Prostate gland (tissue), 2 donors: ENCODE data around the gene HOXA10. TPM values are rescaled to one million over a fixed set of nuclear protein-coding genes. Genes with fewer than 3 reads are reported as not detected.
A peak's percentile ranks its signal among the peaks of the same experiment; 100 is the strongest.

Experiments used
- DNase-seq: peaks from one replicate; pipeline ENCODE4 v3.0.0-alpha.2; 2019; ENCODE audit warnings: low spot score
- H3K27ac ChIP-seq, 2 donors: fragments of 200-600 bp; sonication (generic); 2 replicates each; pipeline ENCODE4 v1.5.1; 2017 to 2019
- H3K27me3 ChIP-seq: fragments of 200-600 bp; sonication (generic); replicated peaks from 2 replicates; pipeline ENCODE4 v1.5.1; 2019; ENCODE audit not compliant: insufficient read depth
- H3K36me3 ChIP-seq, 2 donors: fragments of 200-600 bp; sonication (generic); 1 replicate in 1 of 2; 2 replicates in 1 of 2; pipeline versions ENCODE4 v1.5.1 to v1.8.1; 2017 to 2019
- H3K4me1 ChIP-seq: fragments of 200-600 bp; sonication (generic); replicated peaks from 2 replicates; pipeline ENCODE4 v1.5.1; 2019
- H3K4me3 ChIP-seq, 2 donors: fragments of 200-600 bp; sonication (generic); 2 replicates each; pipeline ENCODE4 v1.5.1; 2017 to 2019
- H3K9me3 ChIP-seq: fragments of 200-600 bp; sonication (generic); 2 replicates; pipeline ENCODE4 v1.5.1; 2017
- CTCF ChIP-seq, 4 experiments: fragments of 200-600 bp in 2 of 4; fragments of 450-650 bp in 2 of 4; sonication (generic) in 2 of 4; IDR thresholded peaks; 1 replicate in 3 of 4; 2 replicates in 1 of 4; pipeline ENCODE4 v1.5.1; 2016 to 2019; ENCODE audit warnings: antibody characterized with exemption in 4 of 4, mild to moderate bottlenecking in 2 of 4, moderate library complexity in 2 of 4
- POLR2A ChIP-seq: fragments of 450-650 bp; IDR thresholded peaks from one replicate; pipeline ENCODE4 v1.6.1; 2016; ENCODE audit warnings: antibody characterized with exemption, mild to moderate bottlenecking
- POLR2AphosphoS5 ChIP-seq: sonication (generic); formaldehyde crosslinking; IDR thresholded peaks from one replicate; pipeline ENCODE4 v1.6.1; 2017; ENCODE audit warnings: antibody characterized with exemption
- WGBS: methylation state at CpG from one replicate; pipeline ENCODE4 v1.1.5; 2018; 5-methylcytosine and 5-hydroxymethylcytosine counted together
- intact Hi-C: fragments of 100-400 bp; cut with DNase I; formaldehyde crosslinking; loops from one replicate; pipeline ENCODE4 v1.14.2; 2022
- total RNA-seq, 2 donors: library from RNA; depleted of rRNA; stranded (reverse); fragments of >200 nt; gene quantifications; one replicate each; pipeline ENCODE4 v1.1.0, GENCODE V29; 2016

Gene HOXA10
- total RNA-seq, 2 donors from 2014 or later = 25.8 to 65.6 TPM

GRCh38 chr7:27156916-27157701 is 17.0 kb downstream of the HOXA10 start:
- Histone ChIP-seq H3K4me1 (peaks cover 4% of the 10 kb centered on the region), H3K36me3 (no peaks in the 10 kb centered on the region), H3K4me3 (peak overlapping the region; percentile 51 to 64), H3K9me3 (no peaks in the 10 kb centered on the region), H3K27me3 (no peaks in the 10 kb centered on the region), H3K27ac (peak overlapping the region; percentile 79 to 85)
- WGBS = 58% methylated on average over 30 of the region's 30 CpGs
- TF ChIP-seq POLR2A (no peak), POLR2AphosphoS5 (no peak), CTCF (IDR thresholded peaks at IDR 0.05) (no peak)
- intact Hi-C loops = loop anchor here (10.0 kb wide), 2 partner anchors 1062 to 1292 kb away; no protein-coding TSS in a partner anchor
- no peak for DNase-seq

GRCh38 chr7:27156508-27156898 is 17.6 kb downstream of the HOXA10 start, which contains the start of gene HOXA7:
HOXA7 (minus strand) TSS chr7:27156675; CDS start chr7:27156545, 130 bp downstream.
- H3K4me3 ChIP-seq = peak within 1 kb of the TSS; percentile 51 to 64
- peaks cover 4% of the 10 kb centered on the region for H3K4me1 ChIP-seq
- intact Hi-C loops = loop anchor here (10.0 kb wide), 2 partner anchors 1062 to 1292 kb away; no protein-coding TSS in a partner anchor
- DNase-seq = no peak
- TF ChIP-seq POLR2A = no peak
- TF ChIP-seq CTCF (IDR thresholded peaks at IDR 0.05) = no peak
- TF ChIP-seq POLR2AphosphoS5 = peak; percentile 54
- no peaks in the 10 kb centered on the region for H3K27me3 ChIP-seq
- no peaks in the 10 kb centered on the region for H3K9me3 ChIP-seq
- no peaks in the 10 kb centered on the region for H3K36me3 ChIP-seq
- WGBS = 5% methylated on average over 33 of the region's 33 CpGs
- H3K27ac ChIP-seq = peak within 1 kb of the TSS; percentile 79 to 85

DNA sequence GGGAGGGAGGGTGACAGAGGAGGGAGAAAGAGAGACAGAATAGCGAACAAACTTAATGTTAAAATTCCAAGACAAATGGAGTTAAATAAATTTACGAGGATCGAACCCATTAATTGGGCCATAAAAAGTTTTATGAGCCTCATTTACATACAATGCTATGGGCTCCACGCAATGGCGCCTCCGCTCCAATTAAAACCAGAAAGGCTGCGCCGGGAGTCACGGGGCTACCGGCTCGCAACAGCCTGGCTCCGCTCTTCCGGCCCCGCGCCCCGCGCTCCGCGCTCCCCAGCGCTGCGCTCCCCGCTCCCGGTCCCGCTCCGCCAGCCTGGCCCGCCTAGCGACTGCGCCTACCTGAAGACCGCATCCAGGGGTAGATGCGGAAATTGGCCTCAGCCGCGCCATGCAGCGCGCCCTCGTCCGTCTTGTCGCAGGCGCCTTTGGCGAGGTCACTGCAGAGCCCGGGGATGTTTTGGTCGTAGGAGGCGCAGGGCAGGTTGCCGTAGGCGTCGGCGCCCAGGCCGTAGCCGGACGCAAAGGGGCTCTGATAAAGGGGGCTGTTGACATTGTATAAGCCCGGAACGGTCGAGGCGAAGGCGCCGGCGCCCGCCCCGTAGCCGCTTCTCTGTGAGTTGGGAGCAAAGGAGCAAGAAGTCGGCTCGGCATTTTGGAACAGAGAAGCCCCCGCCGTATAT is 18.2 kb downstream of the HOXA10 start:
- H3K9me3 ChIP-seq = no peaks in the 10 kb centered on the region
- H3K27me3 ChIP-seq = no peaks in the 10 kb centered on the region
- intact Hi-C loops = loop anchor here (10.0 kb wide), 2 partner anchors 1061 to 1291 kb away; no protein-coding TSS in a partner anchor
- peak overlapping the region; percentile 51 to 64 for H3K4me3 ChIP-seq
- H3K27ac ChIP-seq = peak overlapping the region; percentile 79 to 85
- WGBS = under 1% methylated on average over 63 of the region's 63 CpGs
- no peaks in the 10 kb centered on the region for H3K36me3 ChIP-seq
- DNase-seq = no peak
- H3K4me1 ChIP-seq = peaks cover 4% of the 10 kb centered on the region
- TF ChIP-seq POLR2A (peak; percentile 27), CTCF (IDR thresholded peaks at IDR 0.05) (no peak), POLR2AphosphoS5 (no peak)

- no peaks in the 10 kb centered on the region for H3K36me3 ChIP-seq
- intact Hi-C loops = loop anchor here (5.0 to 10.0 kb wide), 3 partner anchors 953 to 1290 kb away; partner anchors contain the start of genes CBX3 and HNRNPA2B1
- peak overlapping the region; percentile 51 to 64 for H3K4me3 ChIP-seq
- 59% methylated on average over 48 of the region's 48 CpGs for WGBS
- peak overlapping the region; percentile 79 to 85 for H3K27ac ChIP-seq
- H3K9me3 ChIP-seq = no peaks in the 10 kb centered on the region
- H3K27me3 ChIP-seq = no peaks in the 10 kb centered on the region
- TF ChIP-seq POLR2A (no peak), CTCF (IDR thresholded peaks at IDR 0.05) (no peak), POLR2AphosphoS5 (no peak)
- H3K4me1 ChIP-seq = peaks cover 4% of the 10 kb centered on the region
- no peak for DNase-seq
Measured at GRCh38 chr7:27154901-27155815, 19.0 kb downstream of the HOXA10 start.
